ENCODE results near the gene PLA2G6. TPM values are rescaled to one million over a fixed set of nuclear protein-coding genes. Genes with fewer than 3 reads are reported as not detected.
A peak's percentile ranks its signal among the peaks of the same experiment; 100 is the strongest.

Gene PLA2G6
- total RNA-seq, 1 experiment from 2014 or later, result 36.0 TPM

GRCh38 chr22:38228873-38229740 lies 47.5 kb upstream of the PLA2G6 start (continued):
- TF ChIP-seq CTCF (IDR thresholded peaks at IDR 0.05 in 2 of 3, conservative IDR thresholded peaks at IDR 0.05 in 1 of 3; ENCODE audit: borderline replicate concordance in 1 of 3, insufficient read depth in 1 of 3, low read depth in 2 of 3, low read length in 2 of 3) (no peak), EZH2 (IDR thresholded peaks at IDR 0.05) (no peak)

GRCh38 chr22:38228326-38228872 lies 46.8 kb upstream of the PLA2G6 start:
- no peaks in the 10 kb centered on the region for H4K20me1 ChIP-seq (ENCODE audit: insufficient read depth)
- H3K9me3 ChIP-seq (ENCODE audit: control insufficient read depth in 1 of 2, insufficient read depth in 1 of 2, low read depth in 1 of 2, low read length in 2 of 2), result no peaks in the 10 kb centered on the region
- H3K4me3 ChIP-seq (replicated peaks in 1 of 2; ENCODE audit: low read depth in 1 of 2, low read length in 2 of 2), result peak overlapping the region; percentile 9 to 44; a peak in 2 of 4 replicates
- ChIA-PET POLR2A (interaction anchor here (1.2 to 2.2 kb wide), 3 partner anchors 8 to 11 kb away, joined by 4 to 8 read pairs (median 6); no protein-coding TSS in a partner anchor), CTCF (interaction anchor here (0.8 to 2.2 kb wide), 4 partner anchors 113 to 176 kb away, joined by 3 to 12 read pairs (median 6); no protein-coding TSS in a partner anchor), RAD21 (ENCODE audit: low non-redundant PET in 1 of 2, low total read pairs in 2 of 2, uncharacterized antibody in 2 of 2, unreplicated experiment in 2 of 2) (interaction anchor here in 1 of 2 experiments (1.8 kb wide), 1 partner anchor 131 kb away, joined by 4 read pairs; no protein-coding TSS in a partner anchor)
- BruUV-seq (replicated peaks), result TSS peak; percentile 31
- no peaks in the 10 kb centered on the region for H3K79me2 ChIP-seq (ENCODE audit: insufficient read depth, low read length)
- no peak overlapping the region for H2AFZ ChIP-seq (ENCODE audit: low read depth, low read length, poor library complexity, severe bottlenecking)
- intact Hi-C loops (cut with micrococcal nuclease), result loop anchor here (10.0 kb wide), 1 partner anchor 114 kb away; the partner anchor contains the start of gene BAIAP2L2
- no peaks in the 10 kb centered on the region for H3K27me3 ChIP-seq (ENCODE audit: insufficient read depth, low read length)
- ATAC-seq (peak; percentile 58), DNase-seq (ENCODE audit: low read depth, low spot score) (no peak)
- H3K9me2 ChIP-seq (ENCODE audit: insufficient read depth), result no peaks in the 10 kb centered on the region
- H3K4me1 ChIP-seq (ENCODE audit: control insufficient read depth in 1 of 2, insufficient read depth in 2 of 2, low read length in 2 of 2), result peaks cover 22 to 28% of the 10 kb centered on the region in 2 experiments
- peak overlapping the region; percentile 46 for H3K9ac ChIP-seq (ENCODE audit: low read length)
- H3K27ac ChIP-seq (ENCODE audit: low read depth, low read length), result peak overlapping the region; percentile 58
- H3K36me3 ChIP-seq (ENCODE audit: control insufficient read depth in 1 of 2, insufficient read depth in 2 of 2, low read length in 2 of 2), result peaks cover 9 to 21% of the 10 kb centered on the region in 2 experiments; a peak in 3 of 4 replicates
- H3K4me2 ChIP-seq (ENCODE audit: low read length), result peak overlapping the region; percentile 82
- TF ChIP-seq ZNF274 (IDR thresholded peaks at IDR 0.05; ENCODE audit: low read depth, low read length) (no peak), CTCF (IDR thresholded peaks at IDR 0.05 in 2 of 3, conservative IDR thresholded peaks at IDR 0.05 in 1 of 3; ENCODE audit: borderline replicate concordance in 1 of 3, insufficient read depth in 1 of 3, low read depth in 2 of 3, low read length in 2 of 3) (no peak), REST (IDR thresholded peaks at IDR 0.05; ENCODE audit: low read depth) (no peak), YY1 (IDR thresholded peaks at IDR 0.05; ENCODE audit: extremely low read depth, insufficient replicate concordance, low read depth, low read length) (no peak), MAX (IDR thresholded peaks at IDR 0.05) (no peak), SRF (IDR thresholded peaks at IDR 0.05; ENCODE audit: low read depth) (no peak), EZH2 (IDR thresholded peaks at IDR 0.05) (no peak), EZH2phosphoT487 (IDR thresholded peaks at IDR 0.05; ENCODE audit: borderline replicate concordance) (no peak), POLR2A (IDR thresholded peaks at IDR 0.05; ENCODE audit: borderline replicate concordance, extremely low read depth, insufficient read depth, insufficient read length) (no peak), JUND (IDR thresholded peaks at IDR 0.05) (no peak), ZFX (IDR thresholded peaks at IDR 0.05) (no peak), SIN3A (IDR thresholded peaks at IDR 0.05; ENCODE audit: low read depth) (no peak)
